ENCODE data around the gene FRMPD1.

GRCh38 chr9:37761511-37761910 is 110.8 kb downstream of the FRMPD1 start:
- TF ChIP-seq SMC3 (conservative IDR thresholded peaks at IDR 0.05; ENCODE audit: poor library complexity), result no peak
- TF ChIP-seq POLR2AphosphoS5 (IDR thresholded peaks at IDR 0.05), result no peak
- TF ChIP-seq CTCF (IDR thresholded peaks at IDR 0.05; ENCODE audit: poor library complexity, severe bottlenecking), result no peak
- TF ChIP-seq REST (IDR thresholded peaks at IDR 0.05; ENCODE audit: borderline replicate concordance), result no peak
- TF ChIP-seq EZH2 (IDR thresholded peaks at IDR 0.05; ENCODE audit: borderline replicate concordance, insufficient read depth, low read length, poor library complexity, severe bottlenecking), result no peak
- no peak for TF ChIP-seq RAD21 (conservative IDR thresholded peaks at IDR 0.05)
